Measurements from ENCODE around the gene ZNF18.
"Not testable (repeated sequence)": the region's sequence is repeated elsewhere in the genome, so short reads cannot be mapped to it uniquely, and the experiment has no call there.

DNA sequence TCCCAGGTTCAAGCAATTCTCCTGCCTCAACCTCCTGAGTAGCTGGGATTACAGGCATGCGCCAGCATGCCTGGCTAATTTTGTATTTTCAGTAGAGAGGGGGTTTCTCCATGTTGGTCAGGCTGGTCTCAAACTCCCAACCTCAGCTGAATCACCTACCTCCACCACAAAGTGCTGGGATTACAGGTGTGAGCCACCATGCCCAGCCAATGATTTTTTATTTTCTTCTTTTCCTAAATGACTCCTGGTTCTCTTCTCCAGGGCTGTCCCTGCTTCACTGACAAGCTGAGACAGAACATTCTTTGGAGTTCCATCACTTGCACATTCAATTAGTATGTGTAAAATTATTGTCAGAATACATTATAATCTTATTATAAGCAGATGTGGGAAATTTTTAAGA, 47.7 kb downstream of the ZNF18 start:
- TF ChIP-seq, protein P1, sequence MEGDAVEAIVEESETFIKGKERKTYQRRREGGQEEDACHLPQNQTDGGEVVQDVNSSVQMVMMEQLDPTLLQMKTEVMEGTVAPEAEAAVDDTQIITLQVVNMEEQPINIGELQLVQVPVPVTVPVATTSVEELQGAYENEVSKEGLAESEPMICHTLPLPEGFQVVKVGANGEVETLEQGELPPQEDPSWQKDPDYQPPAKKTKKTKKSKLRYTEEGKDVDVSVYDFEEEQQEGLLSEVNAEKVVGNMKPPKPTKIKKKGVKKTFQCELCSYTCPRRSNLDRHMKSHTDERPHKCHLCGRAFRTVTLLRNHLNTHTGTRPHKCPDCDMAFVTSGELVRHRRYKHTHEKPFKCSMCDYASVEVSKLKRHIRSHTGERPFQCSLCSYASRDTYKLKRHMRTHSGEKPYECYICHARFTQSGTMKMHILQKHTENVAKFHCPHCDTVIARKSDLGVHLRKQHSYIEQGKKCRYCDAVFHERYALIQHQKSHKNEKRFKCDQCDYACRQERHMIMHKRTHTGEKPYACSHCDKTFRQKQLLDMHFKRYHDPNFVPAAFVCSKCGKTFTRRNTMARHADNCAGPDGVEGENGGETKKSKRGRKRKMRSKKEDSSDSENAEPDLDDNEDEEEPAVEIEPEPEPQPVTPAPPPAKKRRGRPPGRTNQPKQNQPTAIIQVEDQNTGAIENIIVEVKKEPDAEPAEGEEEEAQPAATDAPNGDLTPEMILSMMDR (IDR thresholded peaks at IDR 0.05): not testable (repeated sequence)
- not testable (repeated sequence) for TF ChIP-seq EP300 (IDR thresholded peaks at IDR 0.05); POLR2AphosphoS5 (IDR thresholded peaks at IDR 0.05); POLR2A (IDR thresholded peaks at IDR 0.05; ENCODE audit: low read depth)
